SK-N-MC (cell line): ENCODE results near the gene HECTD4.

Experiments
- DNase-seq: peaks from one replicate; pipeline ENCODE4 v3.0.0-alpha.2; 2011; ENCODE audit warnings: low read depth, low spot score
- H3K27ac ChIP-seq: fragments of 200-600 bp; sonication (generic); 2 replicates; pipeline ENCODE4 v1.5.1; 2016; ENCODE audit warnings: mixed run types
- H3K36me3 ChIP-seq: fragments of 200-600 bp; sonication (generic); 2 replicates; pipeline ENCODE4 v1.6.1; 2017; ENCODE audit warnings: antibody characterized with exemption, low read length, mixed read lengths; ENCODE audit not compliant: insufficient read depth
- H3K4me3 ChIP-seq: fragments of 200-600 bp; sonication (generic); 2 replicates; pipeline ENCODE4 v1.5.1; 2016
- H3K9ac ChIP-seq: fragments of 200-600 bp; sonication (generic); 2 replicates; pipeline ENCODE4 v1.8.0; 2017; ENCODE audit warnings: mixed run types, mixed read lengths; ENCODE audit not compliant: insufficient read length
- H3K9me3 ChIP-seq: fragments of 200-600 bp; sonication (generic); 2 replicates; pipeline ENCODE4 v1.6.1; 2017; ENCODE audit warnings: low read depth, mild to moderate bottlenecking, antibody characterized with exemption, low read length, moderate library complexity, mixed read lengths
- EZH2 ChIP-seq: fragments of 200-600 bp; sonication (generic); IDR thresholded peaks from one replicate; pipeline ENCODE4 v1.6.1; 2017; ENCODE audit warnings: antibody characterized with exemption
- FOXP2 ChIP-seq: optimal IDR thresholded peaks from 2 replicates; pipeline ENCODE3; 2011; ENCODE audit warnings: mild to moderate bottlenecking, moderate library complexity; ENCODE audit not compliant: insufficient read depth; ENCODE audit errors: extremely low read length, control extremely low read depth
- POLR2AphosphoS5 ChIP-seq: IDR thresholded peaks from 2 replicates; pipeline ENCODE4 v1.6.1; 2012; ENCODE audit warnings: mild to moderate bottlenecking, low read depth, low read length, borderline replicate concordance

The HECTD4 gene

DNA sequence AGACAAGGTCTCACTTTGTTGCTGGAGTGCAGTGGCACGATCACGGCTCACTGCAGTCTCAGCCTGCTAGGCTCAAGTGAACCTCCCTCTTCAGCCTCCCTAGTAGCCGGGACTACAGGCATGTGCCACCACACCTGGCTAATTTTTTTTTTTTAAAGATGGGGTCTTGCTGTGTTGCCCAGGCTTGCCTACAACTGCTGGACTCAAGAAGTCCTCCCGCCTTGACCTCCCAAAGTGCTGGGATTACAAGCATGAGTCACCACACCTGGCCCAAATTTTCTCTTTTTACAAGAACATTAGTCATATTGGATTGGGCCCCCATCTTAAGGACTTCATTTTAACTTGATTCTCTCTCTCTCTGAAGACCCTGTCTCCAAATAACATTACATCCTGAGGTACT is 7.0 kb upstream of the HECTD4 start:
- H3K9me3 ChIP-seq = no peaks in the 10 kb centered on the region
- no peak overlapping the region for H3K27ac ChIP-seq
- no peak for DNase-seq
- TF ChIP-seq FOXP2 = no peak
- no peak for TF ChIP-seq POLR2AphosphoS5
- no peak for TF ChIP-seq EZH2
- H3K4me3 ChIP-seq = no peak overlapping the region
- no peak overlapping the region for H3K9ac ChIP-seq
- H3K36me3 ChIP-seq = no peaks in the 10 kb centered on the region

- TF ChIP-seq POLR2AphosphoS5 = no peak
- no peak for TF ChIP-seq FOXP2
- no peak for TF ChIP-seq EZH2
- H3K4me3 ChIP-seq = peak overlapping the region; percentile 28
- no peaks in the 10 kb centered on the region for H3K9me3 ChIP-seq
- DNase-seq = no peak
- H3K36me3 ChIP-seq = no peaks in the 10 kb centered on the region
- peak overlapping the region; percentile 89 for H3K27ac ChIP-seq
- peak overlapping the region; percentile 54 for H3K9ac ChIP-seq
These were observed 4.5 kb upstream of the HECTD4 start for GRCh38 chr12:112386726-112387125.

DNA sequence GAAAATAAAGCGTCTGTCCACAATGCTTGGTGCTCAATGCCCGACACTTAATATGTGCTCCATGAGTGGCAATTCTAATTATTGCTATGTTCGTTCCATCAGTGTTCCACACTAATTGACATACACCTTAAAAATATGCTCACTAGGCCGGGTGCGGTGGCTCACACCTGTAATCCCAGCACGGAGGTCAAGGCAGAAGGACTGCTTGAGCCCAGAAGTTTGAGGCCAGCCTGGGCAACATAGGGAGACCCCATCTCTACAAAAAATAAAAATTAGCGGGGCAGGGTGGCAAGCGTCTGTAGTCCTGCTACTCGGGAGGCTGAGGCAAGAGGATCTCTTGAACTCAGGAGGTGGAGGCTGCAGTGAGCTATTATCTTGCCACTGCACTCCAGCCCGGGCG is 635 bp upstream of the HECTD4 start:
- peak overlapping the region; percentile 86 for H3K9ac ChIP-seq
- H3K36me3 ChIP-seq = no peaks in the 10 kb centered on the region
- no peak for TF ChIP-seq EZH2
- no peak for TF ChIP-seq POLR2AphosphoS5
- TF ChIP-seq FOXP2 = no peak
- no peak overlapping the region; the same call in 1 of the 2 replicates for H3K27ac ChIP-seq
- DNase-seq = no peak
- peak overlapping the region; percentile 96 for H3K4me3 ChIP-seq
- no peaks in the 10 kb centered on the region for H3K9me3 ChIP-seq

DNA sequence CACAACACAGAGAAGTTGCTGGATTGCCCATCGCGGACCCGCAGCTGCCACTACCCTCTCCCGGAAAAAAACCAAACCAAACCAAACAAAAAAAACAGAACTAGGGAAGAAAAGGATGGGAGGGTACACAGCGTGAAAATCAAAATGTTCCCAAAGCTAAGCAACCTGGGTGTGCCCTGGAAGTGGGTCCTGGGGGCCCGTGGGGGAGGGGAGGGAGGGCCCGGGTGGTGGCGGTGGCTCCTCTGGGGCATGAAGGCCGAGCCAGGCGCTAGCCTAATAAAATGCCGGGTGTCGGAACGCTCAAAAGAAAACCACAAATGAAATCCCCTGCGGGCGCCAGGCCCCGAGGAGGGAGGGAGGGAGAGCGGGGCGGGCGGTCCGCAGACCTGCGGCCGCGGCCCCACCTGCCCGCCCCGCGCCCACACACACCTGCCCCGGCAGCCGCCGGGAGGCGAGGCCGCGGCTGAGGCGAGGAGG is 787 bp downstream of the HECTD4 start:
- TF ChIP-seq FOXP2 = no peak
- TF ChIP-seq POLR2AphosphoS5 = no peak
- TF ChIP-seq EZH2 = no peak
- H3K36me3 ChIP-seq = peaks cover 7% of the 10 kb centered on the region; the same call in 1 of the 2 replicates
- no peaks in the 10 kb centered on the region for H3K9me3 ChIP-seq
- peak overlapping the region; percentile 96 for H3K4me3 ChIP-seq
- peak overlapping the region; percentile 92 for H3K27ac ChIP-seq
- no peak for DNase-seq
- peak overlapping the region; percentile 86 for H3K9ac ChIP-seq

DNA sequence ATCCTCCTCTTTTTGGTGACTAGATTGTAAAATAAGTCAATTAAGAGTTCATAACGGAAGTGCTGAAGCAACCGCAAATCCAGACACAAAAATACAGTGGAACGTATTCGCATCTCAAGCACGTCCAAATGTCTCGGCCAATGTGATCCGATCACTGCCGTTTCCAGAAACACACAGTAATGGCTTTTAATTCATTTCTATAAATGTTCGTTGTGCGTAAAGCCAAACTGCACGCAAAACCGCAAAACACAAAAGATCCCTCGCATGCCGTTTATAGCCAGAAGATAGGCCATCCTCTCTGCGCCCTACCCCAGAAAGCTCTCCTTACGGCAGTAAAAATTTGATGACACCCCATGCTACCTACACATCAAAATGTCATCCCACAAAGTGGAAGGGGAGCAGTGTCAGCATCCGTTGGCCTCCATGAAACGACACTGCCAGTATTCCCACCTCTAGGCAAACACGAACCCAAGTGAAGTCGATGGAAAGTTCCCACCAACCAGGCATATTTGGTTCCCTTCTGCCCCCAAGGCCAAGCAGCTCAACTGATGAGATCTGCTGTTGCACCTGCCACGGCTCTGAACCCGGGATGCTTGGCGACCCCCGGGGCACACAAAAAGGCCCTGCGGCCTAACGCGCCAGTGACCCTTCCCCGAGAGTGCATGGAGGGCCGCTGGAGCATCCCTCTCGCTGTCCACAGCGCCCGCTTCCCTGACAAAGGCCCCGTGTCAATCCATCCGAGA is 1.4 kb downstream of the HECTD4 start:
- Histone ChIP-seq H3K4me3 (peak overlapping the region; percentile 96), H3K9ac (peak overlapping the region; percentile 86), H3K9me3 (no peaks in the 10 kb centered on the region), H3K27ac (peak overlapping the region; percentile 92), H3K36me3 (peaks cover 7% of the 10 kb centered on the region; the same call in 1 of the 2 replicates)
- TF ChIP-seq POLR2AphosphoS5 (no peak), FOXP2 (no peak), EZH2 (no peak)
- DNase-seq = peak; percentile 61

DNA sequence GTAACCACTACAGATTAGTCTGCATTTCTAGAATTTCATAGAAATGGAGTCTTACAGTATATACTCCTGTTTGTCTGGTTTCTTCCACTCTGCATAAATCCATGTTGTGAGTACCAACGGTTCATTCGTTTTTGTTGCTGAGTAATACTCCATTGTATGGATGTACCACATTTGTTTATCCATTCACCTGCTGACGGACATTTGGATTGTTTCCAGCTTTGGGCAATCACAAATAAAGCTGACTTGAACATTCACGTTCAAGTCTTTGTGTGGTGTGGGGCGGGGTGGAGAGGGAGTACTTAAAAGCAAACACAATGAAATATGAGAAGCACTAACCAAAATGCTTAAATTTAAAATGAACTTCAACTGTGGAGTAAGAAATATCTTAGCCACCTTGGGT is 7.1 kb downstream of the HECTD4 start:
- DNase-seq = no peak
- H3K9ac ChIP-seq = no peak overlapping the region
- no peak overlapping the region for H3K4me3 ChIP-seq
- peaks cover 16% of the 10 kb centered on the region for H3K36me3 ChIP-seq
- H3K9me3 ChIP-seq = 0 out of 2 replicates have a peak, but pooled peaks cover 5% of the 10 kb centered on the region
- 0 out of 2 replicates have a peak overlapping the region, but pooled peaks have one; percentile 26 for H3K27ac ChIP-seq
- TF ChIP-seq FOXP2 = no peak
- TF ChIP-seq POLR2AphosphoS5 = no peak
- no peak for TF ChIP-seq EZH2

GRCh38 chr12:112374166-112374740 is 8.0 kb downstream of the HECTD4 start:
- no peak for DNase-seq
- Histone ChIP-seq H3K36me3 (peaks cover 16% of the 10 kb centered on the region), H3K27ac (no peak overlapping the region), H3K4me3 (no peak overlapping the region), H3K9me3 (0 out of 2 replicates have a peak, but pooled peaks cover 5% of the 10 kb centered on the region), H3K9ac (no peak overlapping the region)
- TF ChIP-seq EZH2 (no peak), POLR2AphosphoS5 (no peak)

DNA sequence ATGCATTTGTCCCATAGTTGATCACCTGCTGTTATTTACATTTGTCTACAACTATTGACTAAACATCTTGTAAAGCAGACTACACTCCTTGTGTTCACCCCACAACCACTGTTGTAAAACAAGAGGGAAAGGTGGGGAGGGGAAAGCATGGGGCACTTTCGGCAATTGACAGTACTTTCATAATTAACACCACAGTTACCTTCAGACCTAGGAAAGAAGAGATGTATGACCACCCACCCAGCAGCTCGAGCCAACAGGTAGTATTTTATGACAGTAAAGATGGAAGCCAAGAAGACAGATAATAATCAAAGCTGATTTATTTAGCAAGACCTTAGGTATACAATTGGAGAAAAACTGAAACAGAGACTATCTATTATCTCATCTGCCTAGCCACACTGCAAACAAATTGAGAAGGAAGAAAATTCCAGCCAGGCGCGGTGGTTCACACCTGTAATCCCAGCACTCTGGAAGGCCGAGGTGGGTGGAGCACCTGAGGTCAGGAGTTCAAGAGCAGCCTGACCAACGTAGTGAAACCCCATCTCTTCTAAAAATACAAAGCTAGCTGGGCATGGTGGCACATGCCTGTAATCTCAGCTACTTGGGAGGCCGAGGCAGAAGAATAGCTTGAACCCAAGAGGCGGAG is 11.2 kb downstream of the HECTD4 start:
- no peak for TF ChIP-seq POLR2AphosphoS5
- no peak for TF ChIP-seq EZH2
- no peak for TF ChIP-seq FOXP2
- DNase-seq = no peak
- H3K27ac ChIP-seq = no peak overlapping the region
- 0 out of 2 replicates have a peak, but pooled peaks cover 5% of the 10 kb centered on the region for H3K9me3 ChIP-seq
- no peak overlapping the region for H3K9ac ChIP-seq
- peaks cover 9% of the 10 kb centered on the region for H3K36me3 ChIP-seq
- no peak overlapping the region for H3K4me3 ChIP-seq
